Measurements from ENCODE around the gene HFE. TPM values are rescaled to one million over a fixed set of nuclear protein-coding genes. Genes with fewer than 3 reads are reported as not detected.

Gene HFE
- total RNA-seq, 3 donors from 2014 or later, result 0.28 TPM; not detected in 2

Other genes with a start within 250 kb of the HFE start
- gene SLC17A3, start 213.2 kb upstream of the HFE start, total RNA-seq, result under 1 TPM in 1 of 3 donors, not detected in 2; 0.11 TPM
- gene SLC17A2, start 156.7 kb upstream of the HFE start, total RNA-seq, result under 1 TPM in 1 of 3 donors, not detected in 2; 0.33 TPM
- 10 to 100 TPM in 2 of 3 donors, 1 to 10 TPM in 1; 9.3 to 14.5 (median 11.3) TPM for gene TRIM38, start 124.6 kb upstream of the HFE start, total RNA-seq